K562 (cell line): Measurements from ENCODE around the gene ECE2. TPM values are rescaled to one million over a fixed set of nuclear protein-coding genes. Genes with fewer than 3 reads are reported as not detected.

Source experiments
- ATAC-seq: fragments of 200-7000 bp; cut with Tn5 transposase; 3 replicates; pipeline ENCODE4 v1.9.1; 2020; ENCODE audit warnings: moderate library complexity
- BruUV-seq: library from RNA; stranded (reverse); fragments of 400-500 nt; replicated peaks from 2 replicates; lab custom pipeline; 2021; lab: Mats Ljungman, UMichigan
- CTCF ChIA-PET: fragments of 300-600 bp; formaldehyde crosslinking; extraction: SDS; loops from one replicate; lab custom pipeline; 2021; ENCODE audit warnings: low intra/inter-chr PET ratio; lab: Yijun Ruan, JAX
- POLR2A ChIA-PET: fragments of 300-600, 350-650 bp; sonication (Branson Sonifier 250); formaldehyde crosslinking; extraction: SDS; loops from one replicate; lab custom pipeline; 2021; ENCODE audit warnings: antibody characterized with exemption, inconsistent platforms; lab: Yijun Ruan, JAX
- DNase-seq, 4 experiments: peaks; one replicate each; pipeline versions ENCODE4 v3.0.0 to v3.0.0-alpha.2; 2011 to 2018; ENCODE audit warnings: low spot score in 3 of 4, mixed read lengths in 3 of 4; ENCODE audit errors: extremely low read depth in 1 of 4
- FAIRE-seq: peaks from 2 replicates; lab custom pipeline; 2011; peaks lifted over from hg19 to GRCh38; lab: Jason Lieb, UNC
- H2AFZ ChIP-seq: 2 replicates; pipeline ENCODE4 v1.6.0; 2011; ENCODE audit warnings: low read depth, low read length, control low read depth, inconsistent platforms
- H3K27ac ChIP-seq: fragments of 200-600 bp; 3 replicates; pipeline ENCODE4 v1.8.0; 2011; ENCODE audit warnings: low read depth, mild to moderate bottlenecking, control low read depth, inconsistent platforms, low read length, moderate library complexity, mixed read lengths; ENCODE audit errors: extremely low read depth
- H3K27me3 ChIP-seq, 2 experiments: fragments of 300-600 bp in 1 of 2; 2 replicates in 1 of 2; 3 replicates in 1 of 2; pipeline versions ENCODE4 v1.6.0 to v1.8.0; 2011; ENCODE audit warnings: inconsistent platforms in 2 of 2, low read length in 2 of 2, mild to moderate bottlenecking in 1 of 2, mixed read lengths in 1 of 2, moderate library complexity in 1 of 2; ENCODE audit not compliant: control insufficient read depth in 2 of 2, insufficient read depth in 2 of 2
- H3K36me3 ChIP-seq: fragments of 300-600 bp; 3 replicates; pipeline ENCODE4 v1.8.0; 2011; ENCODE audit warnings: mild to moderate bottlenecking, low read length, inconsistent platforms; ENCODE audit not compliant: control insufficient read depth, insufficient read depth
- H3K4me1 ChIP-seq, 2 experiments: fragments of 200-600 bp in 1 of 2; replicated peaks in 1 of 2; 2 replicates in 1 of 2; 3 replicates in 1 of 2; pipeline versions ENCODE4 v1.5.1 to v1.8.0; 2011; ENCODE audit warnings: inconsistent platforms in 2 of 2, low read length in 2 of 2, mild to moderate bottlenecking in 1 of 2, mixed read lengths in 1 of 2, moderate library complexity in 1 of 2; ENCODE audit not compliant: control insufficient read depth in 2 of 2, insufficient read depth in 2 of 2
- H3K4me2 ChIP-seq: 2 replicates; pipeline ENCODE4 v1.6.1; 2011; ENCODE audit warnings: low read length, control low read depth, inconsistent platforms, mixed read lengths; ENCODE audit not compliant: insufficient read depth
- H3K4me3 ChIP-seq: fragments of 200-600 bp; sonication (generic), shearing (Covaris generic); 2 replicates; pipeline ENCODE4 v1.5.1; 2016; ENCODE audit warnings: control low read depth, inconsistent platforms
- H3K79me2 ChIP-seq: fragments of 200-600 bp; 3 replicates; pipeline ENCODE4 v1.8.0; 2011; ENCODE audit warnings: low read length, inconsistent platforms; ENCODE audit not compliant: control insufficient read depth, insufficient read depth
- H3K9ac ChIP-seq, 2 experiments: 2 replicates each; pipeline versions ENCODE4 v1.6.0 to v1.6.1; 2011; ENCODE audit warnings: low read depth in 2 of 2, low read length in 2 of 2, control low read depth in 1 of 2, inconsistent platforms in 1 of 2, mild to moderate bottlenecking in 1 of 2, mixed read lengths in 1 of 2; ENCODE audit not compliant: insufficient read depth in 1 of 2
- H3K9me1 ChIP-seq: one replicate; pipeline ENCODE4 v1.6.0; 2011; ENCODE audit warnings: inconsistent platforms, mild to moderate bottlenecking, low read length, moderate library complexity; ENCODE audit not compliant: control insufficient read depth, insufficient read depth
- H3K9me3 ChIP-seq: replicated peaks from 2 replicates; pipeline ENCODE4 v1.5.1; 2011; ENCODE audit warnings: low read depth, low read length, inconsistent platforms; ENCODE audit not compliant: control insufficient read depth, insufficient read depth
- H4K20me1 ChIP-seq: replicated peaks from 2 replicates; pipeline ENCODE4 v1.6.1; 2011; ENCODE audit warnings: low read length, inconsistent platforms, mixed read lengths; ENCODE audit not compliant: control insufficient read depth, insufficient read depth
- GABPA ChIP-seq: fragments of 200-800 bp; sonication (Bioruptor generic); conservative IDR thresholded peaks from 2 replicates; pipeline ENCODE4 v1.6.1; 2016; ENCODE audit warnings: low read depth, missing genetic modification characterization, missing compliant biosample characterization
- HLTF ChIP-seq: fragments of 450-650 bp; IDR thresholded peaks from 2 replicates; pipeline ENCODE4 v1.6.1; 2016
- MYNN ChIP-seq, 2 experiments: sonication (generic); formaldehyde crosslinking in 1 of 2; IDR thresholded peaks; 2 replicates each; pipeline versions ENCODE4 v1.5.0 to v1.6.1; 2016 to 2020; ENCODE audit warnings: antibody characterized with exemption in 1 of 2, missing genetic modification reagents in 1 of 2
- POLR2B ChIP-seq: fragments of 450-650 bp; IDR thresholded peaks from 2 replicates; pipeline ENCODE4 v1.6.1; 2018; ENCODE audit warnings: low read depth; ENCODE audit not compliant: partially characterized antibody
- POLR3A ChIP-seq: IDR thresholded peaks from 2 replicates; pipeline ENCODE4 v1.6.1; 2011; ENCODE audit warnings: borderline replicate concordance, mild to moderate bottlenecking, moderate library complexity; ENCODE audit not compliant: insufficient read length, insufficient read depth; ENCODE audit errors: extremely low read depth
- RBM34 ChIP-seq: fragments of 200-400 bp; formaldehyde crosslinking; IDR thresholded peaks from 2 replicates; pipeline ENCODE4 v1.6.1; 2018; ENCODE audit warnings: low read length, borderline replicate concordance; ENCODE audit not compliant: insufficient read depth
- TBL1XR1 ChIP-seq, 2 experiments: IDR thresholded peaks; 2 replicates each; pipeline ENCODE4 v1.6.1; 2012; ENCODE audit warnings: improper control_type of control experiment in 2 of 2, low read length in 2 of 2, mild to moderate bottlenecking in 1 of 2
- TEAD1 ChIP-seq, 2 experiments: fragments of 450-650 bp in 1 of 2; sonication (generic) in 1 of 2; formaldehyde crosslinking; IDR thresholded peaks; 2 replicates each; pipeline versions ENCODE4 v1.4.0 to v1.8.0; 2020 to 2022; ENCODE audit warnings: mild to moderate bottlenecking in 2 of 2, missing genetic modification reagents in 1 of 2
- U2AF2 ChIP-seq: fragments of 200-400 bp; formaldehyde crosslinking; optimal IDR thresholded peaks from 2 replicates; pipeline ENCODE3; 2017; ENCODE audit warnings: low read depth, mild to moderate bottlenecking, low read length
- ZKSCAN8 ChIP-seq: fragments of 200-800 bp; sonication (Bioruptor generic); IDR thresholded peaks from 2 replicates; pipeline ENCODE4 v1.6.1; 2016; ENCODE audit warnings: missing genetic modification characterization, missing compliant biosample characterization
- WGBS: fragments of 100-300 bp; shearing (Covaris generic); methylation state at CpG from one replicate; pipeline ENCODE4 v1.1.6; 2016; ENCODE audit warnings: low coverage, mixed read lengths; ENCODE audit not compliant: insufficient coverage; ENCODE audit errors: missing lambda C conversion rate; 5-methylcytosine and 5-hydroxymethylcytosine counted together
- in situ Hi-C: fragments of 300-500 bp; cut with MboI; formaldehyde crosslinking; loops from 4 replicates; pipeline ENCODE4 v1.15.0; 2018; ENCODE audit warnings: inconsistent platforms, mixed read lengths
- intact Hi-C: fragments of 100-400 bp; cut with micrococcal nuclease; formaldehyde crosslinking; loops from 2 replicates; pipeline ENCODE4 v1.14.2; 2022
- polyA plus RNA-seq, 8 experiments: library from polyadenylated mRNA; depleted of rRNA in 4 of 8; stranded (reverse) in 5 of 8; unstranded in 3 of 8; fragments of >200 nt; fragmentation: Nextera tagmentation in 2 of 8; fragmentation: Illumina TruSeq in 1 of 8; extraction: Ambion mirVana in 2 of 8; extraction: Trizol in 1 of 8; gene quantifications; 2 replicates each; pipeline versions ENCODE4 v1.2.1 to v1.2.3, GENCODE V29; 2011 to 2014; ENCODE audit warnings: inconsistent platforms in 1 of 8, missing spikeins in 1 of 8
- total RNA-seq, 7 experiments: library from RNA; depleted of rRNA in 6 of 7; stranded (reverse); fragments of >200 nt in 6 of 7; fragmentation: Illumina TruSeq in 2 of 7; extraction: Trizol in 2 of 7; gene quantifications; 2 replicates each; pipeline versions ENCODE4 v1.2.1 to v1.2.3, GENCODE V29; 2011 to 2021; ENCODE audit warnings: low replicate concordance in 1 of 7
- TF ChIP-seq, protein P1 (sequence below): fragments of 250-450 bp; sonication (Bioruptor Pico); IDR thresholded peaks from 2 replicates; pipeline ENCODE4 v1.4.0; 2020; ENCODE audit warnings: mild to moderate bottlenecking, moderate library complexity

Gene ECE2
- total and polyA plus RNA-seq, 9 of the 15 experiments (the other 6 are each of a cell fraction or from before 2014, with no cell fraction given): not detected

DNA sequence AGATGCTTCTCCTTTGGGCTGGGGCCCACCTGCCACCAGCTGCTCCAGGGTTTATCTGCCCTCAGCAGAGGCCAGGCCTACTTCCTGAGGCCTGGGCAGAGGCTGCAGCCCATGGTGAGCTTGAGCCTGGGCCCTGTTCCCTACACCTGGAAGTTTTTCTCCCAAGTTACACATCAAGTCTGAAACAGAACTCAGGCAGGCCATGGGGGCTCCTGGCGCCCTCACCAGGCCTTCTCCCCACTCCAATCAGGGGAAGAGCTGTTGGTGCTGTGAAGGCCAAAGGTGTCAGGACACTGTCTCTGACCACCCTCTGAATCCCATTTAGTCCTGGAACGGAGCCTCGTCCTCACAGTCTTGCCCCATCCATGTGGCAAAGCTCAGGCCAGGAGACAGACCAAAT, 39.2 kb upstream of the ECE2 start:
- in situ Hi-C loops: no loop called here
- FAIRE-seq: no peak

More for the DNA sequence above, 39.2 kb upstream of the ECE2 start:
- Histone ChIP-seq H3K4me3 (no peak overlapping the region), H3K4me2 (no peak overlapping the region), H4K20me1 (peaks cover 20% of the 10 kb centered on the region), H3K9me1 (no peaks in the 10 kb centered on the region), H3K27ac (no peak overlapping the region), H3K36me3 (no peaks in the 10 kb centered on the region), H3K9ac (peak overlapping the region in 1 of 2 experiments; percentile 62; a peak in 1 of 4 replicates), H3K9me3 (no peaks in the 10 kb centered on the region), H3K27me3 (peaks cover 15 to 39% of the 10 kb centered on the region in 2 experiments), H3K4me1 (peaks cover 0 to 27% of the 10 kb centered on the region in 2 experiments; a peak in 3 of 5 replicates), H2AFZ (no peak overlapping the region), H3K79me2 (no peaks in the 10 kb centered on the region)
- 5% methylated on average over 3 of the region's 3 CpGs for WGBS
- ChIA-PET CTCF (no interaction called here), POLR2A (interaction anchor here (0.6 to 0.7 kb wide), 2 partner anchors 43 to 424 kb away, joined by 3 read pairs; no protein-coding TSS in a partner anchor)
- intact Hi-C loops: no loop called here
- no peak for ATAC-seq
- BruUV-seq: no TSS peak
- no peak for TF ChIP-seq HLTF
- no peak for TF ChIP-seq MYNN (IDR thresholded peaks at IDR 0.05)
- no peak for TF ChIP-seq MYNN (CRISPR knock-in tag; IDR thresholded peaks at IDR 0.05)
- TF ChIP-seq, protein P1, sequence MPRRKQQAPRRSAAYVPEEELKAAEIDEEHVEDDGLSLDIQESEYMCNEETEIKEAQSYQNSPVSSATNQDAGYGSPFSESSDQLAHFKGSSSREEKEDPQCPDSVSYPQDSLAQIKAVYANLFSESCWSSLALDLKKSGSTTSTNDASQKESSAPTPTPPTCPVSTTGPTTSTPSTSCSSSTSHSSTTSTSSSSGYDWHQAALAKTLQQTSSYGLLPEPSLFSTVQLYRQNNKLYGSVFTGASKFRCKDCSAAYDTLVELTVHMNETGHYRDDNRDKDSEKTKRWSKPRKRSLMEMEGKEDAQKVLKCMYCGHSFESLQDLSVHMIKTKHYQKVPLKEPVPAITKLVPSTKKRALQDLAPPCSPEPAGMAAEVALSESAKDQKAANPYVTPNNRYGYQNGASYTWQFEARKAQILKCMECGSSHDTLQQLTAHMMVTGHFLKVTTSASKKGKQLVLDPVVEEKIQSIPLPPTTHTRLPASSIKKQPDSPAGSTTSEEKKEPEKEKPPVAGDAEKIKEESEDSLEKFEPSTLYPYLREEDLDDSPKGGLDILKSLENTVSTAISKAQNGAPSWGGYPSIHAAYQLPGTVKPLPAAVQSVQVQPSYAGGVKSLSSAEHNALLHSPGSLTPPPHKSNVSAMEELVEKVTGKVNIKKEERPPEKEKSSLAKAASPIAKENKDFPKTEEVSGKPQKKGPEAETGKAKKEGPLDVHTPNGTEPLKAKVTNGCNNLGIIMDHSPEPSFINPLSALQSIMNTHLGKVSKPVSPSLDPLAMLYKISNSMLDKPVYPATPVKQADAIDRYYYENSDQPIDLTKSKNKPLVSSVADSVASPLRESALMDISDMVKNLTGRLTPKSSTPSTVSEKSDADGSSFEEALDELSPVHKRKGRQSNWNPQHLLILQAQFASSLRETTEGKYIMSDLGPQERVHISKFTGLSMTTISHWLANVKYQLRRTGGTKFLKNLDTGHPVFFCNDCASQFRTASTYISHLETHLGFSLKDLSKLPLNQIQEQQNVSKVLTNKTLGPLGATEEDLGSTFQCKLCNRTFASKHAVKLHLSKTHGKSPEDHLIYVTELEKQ (CRISPR knock-in tag): no peak
- no peak for TF ChIP-seq RBM34
- no peak for TF ChIP-seq U2AF2
- no peak for TF ChIP-seq POLR2B
- no peak for TF ChIP-seq POLR3A
- TF ChIP-seq ZKSCAN8: no peak
- TF ChIP-seq TBL1XR1 (IDR thresholded peaks at IDR 0.05; ENCODE audit: low read length in 2 of 2): no peak
- no peak for TF ChIP-seq GABPA (tag)
- no peak for TF ChIP-seq TEAD1 (CRISPR knock-in tag; IDR thresholded peaks at IDR 0.05)
- no peak for DNase-seq
